HG02852 (cell line): ENCODE data around the gene ZNF24.

Experiments
- ATAC-seq: cut with Tn5 transposase; IDR thresholded peaks from one replicate; pipeline ENCODE4 v1.9.1; 2021; ENCODE audit warnings: mild to moderate bottlenecking, moderate library complexity; ENCODE audit not compliant: unreplicated experiment

Gene ZNF24

GRCh38 chr18:35361570-35362321 lies 17.5 kb upstream of the ZNF24 start:
- ATAC-seq = no peak

GRCh38 chr18:35355140-35355618 lies 11.0 kb upstream of the ZNF24 start:
- peak; percentile 85 for ATAC-seq

DNA sequence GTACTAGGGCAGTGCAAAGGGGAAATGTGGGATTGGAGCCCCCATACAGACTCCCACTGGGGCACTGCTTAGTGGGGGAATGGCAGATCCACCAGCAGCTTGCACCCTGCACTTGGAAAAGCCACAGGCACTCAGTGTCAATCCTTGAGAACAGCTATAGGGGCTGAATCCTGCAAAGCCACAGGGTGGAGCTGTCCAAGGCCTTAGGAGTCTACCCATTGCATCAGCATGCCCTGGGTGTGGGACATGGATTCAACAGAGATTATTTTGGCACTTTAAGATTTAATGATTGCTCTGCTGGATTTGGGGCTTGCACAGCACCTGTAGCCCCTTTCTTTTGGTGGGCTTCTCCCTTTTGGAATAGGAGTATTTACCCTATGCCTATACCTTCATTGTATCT lies 8.6 kb upstream of the ZNF24 start:
- ATAC-seq = no peak

DNA sequence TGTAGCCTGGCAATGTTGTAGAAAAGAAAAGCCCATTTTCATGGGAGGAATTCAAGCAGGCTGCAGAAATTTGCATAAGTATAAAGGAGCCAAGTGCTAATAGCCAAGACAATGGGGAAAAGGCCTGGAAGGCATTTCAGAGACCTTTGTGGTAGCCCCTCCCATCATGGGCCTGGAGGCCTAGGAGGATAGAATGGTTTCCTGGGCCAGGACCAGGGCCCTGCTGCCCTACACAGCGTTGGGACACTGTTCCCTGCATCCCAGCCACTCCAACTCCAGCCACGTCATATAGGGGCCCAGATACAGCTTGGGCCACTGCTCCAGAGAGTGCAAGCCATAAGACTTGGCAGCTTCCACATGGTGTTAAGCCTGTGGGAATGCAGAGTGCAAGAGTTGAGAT lies 8.1 kb upstream of the ZNF24 start:
- no peak for ATAC-seq

DNA sequence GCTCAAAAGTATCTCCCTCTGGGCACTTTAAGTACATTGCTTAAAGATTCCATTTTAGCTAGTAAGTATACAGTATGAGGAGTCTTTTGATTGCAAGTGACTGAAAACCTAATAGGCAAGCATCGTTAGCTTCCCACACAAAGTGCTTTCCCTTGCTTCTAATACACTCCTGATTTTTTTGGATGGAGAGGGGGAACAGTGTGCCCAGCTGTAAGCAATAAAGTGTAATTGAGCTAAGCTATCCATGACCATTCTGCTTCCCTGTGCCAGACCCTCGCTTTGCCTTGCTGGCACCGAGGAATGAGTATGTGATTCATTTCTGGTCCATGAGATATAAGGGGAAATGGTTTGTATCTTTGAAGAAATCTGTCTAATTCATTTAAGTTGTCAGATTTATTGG lies 3.8 kb upstream of the ZNF24 start:
- no peak for ATAC-seq

GRCh38 chr18:35345950-35346349 lies 1.7 kb upstream of the ZNF24 start:
- no peak for ATAC-seq

DNA sequence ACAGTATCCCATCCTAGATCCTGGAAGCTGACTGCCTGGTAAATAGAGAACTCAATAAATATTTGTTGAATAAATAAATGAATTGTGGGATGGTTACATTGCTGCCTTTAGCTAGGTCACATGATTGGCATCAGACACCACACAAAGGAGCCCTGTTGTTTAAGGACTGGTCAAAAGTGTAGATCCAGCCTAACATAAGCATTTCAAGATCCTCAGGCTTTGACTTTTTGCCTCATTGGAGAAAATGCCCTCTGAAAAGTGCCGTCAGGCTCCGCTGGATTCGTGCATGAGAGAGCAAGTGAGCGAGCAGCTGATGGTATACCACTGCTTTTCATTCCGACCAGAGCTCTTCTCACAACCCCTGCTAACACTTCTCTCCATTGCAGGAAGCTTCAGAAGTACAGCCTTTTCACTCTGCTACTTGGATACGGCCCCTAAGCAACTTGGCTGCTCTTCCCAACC lies 1.3 kb upstream of the ZNF24 start:
- peak; percentile 19 for ATAC-seq

- no peak for ATAC-seq
These were observed 678 bp upstream of the ZNF24 start for GRCh38 chr18:35344736-35345459.

- no peak for ATAC-seq
These were observed 708 bp downstream of the ZNF24 start for GRCh38 chr18:35343488-35343935.

DNA sequence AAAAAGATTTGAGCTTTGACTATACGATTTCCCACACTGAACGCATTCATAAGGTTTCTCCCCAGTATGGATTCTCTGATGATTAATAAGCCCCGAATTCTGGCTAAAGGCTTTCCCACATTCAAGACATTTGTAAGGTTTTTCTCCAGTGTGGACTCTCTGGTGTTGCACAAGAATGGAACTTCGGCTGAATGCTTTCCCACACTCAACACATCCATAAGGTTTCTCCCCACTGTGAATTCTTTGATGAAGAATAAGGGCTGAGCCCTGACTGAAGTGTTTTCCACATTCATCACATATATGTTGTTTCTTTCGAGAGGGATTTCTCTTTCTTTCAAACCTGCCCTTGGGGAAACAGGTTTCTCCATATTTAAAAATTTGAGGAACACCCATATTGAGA lies 6.9 kb downstream of the ZNF24 start:
- no peak for ATAC-seq

- ATAC-seq = no peak
These were observed 8.4 kb downstream of the ZNF24 start for GRCh38 chr18:35335866-35336265.

- ATAC-seq = no peak
These were observed 9.4 kb downstream of the ZNF24 start for GRCh38 chr18:35334821-35335220.

GRCh38 chr18:35334212-35334611 lies 10.0 kb downstream of the ZNF24 start:
- ATAC-seq = no peak

GRCh38 chr18:35331367-35332087 lies 12.7 kb downstream of the ZNF24 start:
- ATAC-seq = no peak

- no peak for ATAC-seq
These were observed 15.4 kb downstream of the ZNF24 start for GRCh38 chr18:35328868-35329267.

GRCh38 chr18:35326695-35327387 lies 17.4 kb downstream of the ZNF24 start:
- no peak for ATAC-seq

GRCh38 chr18:35324926-35325655 lies 19.1 kb downstream of the ZNF24 start:
- ATAC-seq = no peak

GRCh38 chr18:35322486-35323458 lies 21.4 kb downstream of the ZNF24 start:
- no peak for ATAC-seq

- ATAC-seq = no peak
These were observed 32.7 kb downstream of the ZNF24 start for GRCh38 chr18:35311496-35311895.
